Measurements from ENCODE around the gene BRSK1.

Gene BRSK1

DNA sequence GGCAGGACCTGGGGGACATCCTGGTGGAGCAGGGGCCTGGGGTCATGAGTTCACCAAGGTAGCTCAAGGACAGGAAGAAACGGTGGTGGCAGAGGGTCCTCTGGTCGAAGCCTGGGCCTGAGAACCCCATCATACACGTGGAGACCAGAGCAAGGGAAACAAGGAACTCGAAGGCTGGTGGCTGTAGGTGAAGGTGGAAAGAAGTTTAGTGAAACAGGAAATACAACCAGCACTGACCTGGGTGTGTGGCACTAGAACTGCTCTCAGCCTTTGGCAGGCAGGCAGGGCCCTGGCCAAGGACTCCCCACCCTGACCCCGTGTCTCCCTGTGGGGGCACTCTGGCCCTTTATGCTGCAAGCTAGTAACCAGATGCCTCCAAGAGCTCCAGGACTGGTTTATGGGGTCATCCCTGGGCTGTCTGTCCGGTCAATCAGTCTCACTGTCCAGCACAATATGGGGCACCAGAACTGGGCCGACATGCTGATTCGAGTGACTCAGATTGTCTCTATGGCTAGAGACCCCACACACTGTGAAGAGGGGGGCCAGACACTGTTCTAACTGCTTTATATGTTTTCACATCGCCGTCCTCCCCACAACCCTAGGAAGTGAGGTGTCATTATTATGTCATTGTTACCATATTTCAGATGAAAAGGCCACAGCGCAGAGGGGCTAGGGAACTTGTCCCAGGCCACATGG lies 67.0 kb downstream of the BRSK1 start:
- H3K4me3 ChIP-seq (ENCODE audit: low read depth, low read length), result no peak overlapping the region
- TF ChIP-seq, protein P1, sequence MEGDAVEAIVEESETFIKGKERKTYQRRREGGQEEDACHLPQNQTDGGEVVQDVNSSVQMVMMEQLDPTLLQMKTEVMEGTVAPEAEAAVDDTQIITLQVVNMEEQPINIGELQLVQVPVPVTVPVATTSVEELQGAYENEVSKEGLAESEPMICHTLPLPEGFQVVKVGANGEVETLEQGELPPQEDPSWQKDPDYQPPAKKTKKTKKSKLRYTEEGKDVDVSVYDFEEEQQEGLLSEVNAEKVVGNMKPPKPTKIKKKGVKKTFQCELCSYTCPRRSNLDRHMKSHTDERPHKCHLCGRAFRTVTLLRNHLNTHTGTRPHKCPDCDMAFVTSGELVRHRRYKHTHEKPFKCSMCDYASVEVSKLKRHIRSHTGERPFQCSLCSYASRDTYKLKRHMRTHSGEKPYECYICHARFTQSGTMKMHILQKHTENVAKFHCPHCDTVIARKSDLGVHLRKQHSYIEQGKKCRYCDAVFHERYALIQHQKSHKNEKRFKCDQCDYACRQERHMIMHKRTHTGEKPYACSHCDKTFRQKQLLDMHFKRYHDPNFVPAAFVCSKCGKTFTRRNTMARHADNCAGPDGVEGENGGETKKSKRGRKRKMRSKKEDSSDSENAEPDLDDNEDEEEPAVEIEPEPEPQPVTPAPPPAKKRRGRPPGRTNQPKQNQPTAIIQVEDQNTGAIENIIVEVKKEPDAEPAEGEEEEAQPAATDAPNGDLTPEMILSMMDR (conservative IDR thresholded peaks at IDR 0.05; ENCODE audit: low read depth, low read length), result no peak

DNA sequence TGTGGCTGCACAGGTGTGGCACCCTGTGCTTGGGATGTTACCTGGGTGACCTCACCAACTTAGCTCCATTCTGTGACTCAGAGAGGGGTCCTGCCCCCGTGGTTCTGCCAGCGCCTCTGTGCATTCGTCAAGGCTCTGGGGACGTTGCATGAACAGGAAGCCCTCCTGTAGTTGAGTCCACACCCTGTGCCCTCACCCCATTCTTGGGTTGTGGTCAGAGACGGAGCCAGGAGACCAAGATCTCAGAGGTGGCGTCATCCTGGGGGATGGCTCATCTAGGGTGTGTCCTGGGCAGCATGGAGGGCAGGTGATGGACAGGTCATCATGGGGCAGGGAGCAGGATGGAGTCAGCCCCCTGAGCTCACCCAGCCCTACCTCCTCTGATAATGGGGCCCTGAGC lies 68.2 kb downstream of the BRSK1 start:
- no peak for DNase-seq (ENCODE audit: low read depth)
- TF ChIP-seq, protein P1 (conservative IDR thresholded peaks at IDR 0.05; ENCODE audit: low read depth, low read length), result no peak
- no peak overlapping the region for H3K4me3 ChIP-seq (ENCODE audit: low read depth, low read length)

More for the DNA sequence above, 67.0 kb downstream of the BRSK1 start:
- no peak for DNase-seq (ENCODE audit: low read depth)

DNA sequence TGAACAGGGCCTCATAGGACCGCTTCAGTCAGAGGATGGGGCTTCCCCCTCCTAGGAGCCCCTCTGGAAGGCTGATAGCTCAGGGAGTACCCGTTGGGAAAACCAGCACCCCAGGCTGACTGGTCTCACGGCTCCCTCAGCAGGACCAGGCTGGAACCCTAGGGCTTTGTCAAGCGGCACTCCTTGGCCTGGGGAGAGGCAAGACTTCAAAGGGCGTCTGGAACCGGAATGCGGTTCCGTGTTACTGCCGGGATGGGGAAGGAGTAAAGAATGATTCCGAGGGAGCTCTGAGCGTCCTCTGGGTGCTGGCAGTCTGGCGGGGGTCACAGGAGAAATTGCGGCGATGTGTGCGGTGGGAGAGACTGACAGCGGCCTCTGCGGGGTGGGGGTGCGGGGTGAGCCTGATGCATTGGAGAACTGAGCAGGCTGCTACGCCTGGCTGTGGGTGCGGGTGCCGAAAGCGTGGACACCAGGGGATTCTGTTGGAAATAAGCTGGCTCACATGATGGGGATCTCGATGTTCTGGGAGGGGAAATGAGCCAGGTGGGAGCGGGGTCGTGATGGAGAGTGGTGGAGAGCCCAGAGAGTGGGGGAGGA lies 68.8 kb downstream of the BRSK1 start:
- TF ChIP-seq, protein P1 (conservative IDR thresholded peaks at IDR 0.05; ENCODE audit: low read depth, low read length), result no peak
- DNase-seq (ENCODE audit: low read depth), result no peak
- no peak overlapping the region for H3K4me3 ChIP-seq (ENCODE audit: low read depth, low read length)

GRCh38 chr19:55353356-55353802 lies 69.6 kb downstream of the BRSK1 start:
- DNase-seq (ENCODE audit: low read depth), result no peak
- peak overlapping the region; percentile 59 for H3K4me3 ChIP-seq (ENCODE audit: low read depth, low read length)
- TF ChIP-seq, protein P1 (conservative IDR thresholded peaks at IDR 0.05; ENCODE audit: low read depth, low read length), result no peak

GRCh38 chr19:55353803-55354697 lies 70.3 kb downstream of the BRSK1 start:
- peak; percentile 61 for DNase-seq (ENCODE audit: low read depth)
- peak overlapping the region; percentile 59 for H3K4me3 ChIP-seq (ENCODE audit: low read depth, low read length)
- TF ChIP-seq, protein P1 (conservative IDR thresholded peaks at IDR 0.05; ENCODE audit: low read depth, low read length), result no peak

DNA sequence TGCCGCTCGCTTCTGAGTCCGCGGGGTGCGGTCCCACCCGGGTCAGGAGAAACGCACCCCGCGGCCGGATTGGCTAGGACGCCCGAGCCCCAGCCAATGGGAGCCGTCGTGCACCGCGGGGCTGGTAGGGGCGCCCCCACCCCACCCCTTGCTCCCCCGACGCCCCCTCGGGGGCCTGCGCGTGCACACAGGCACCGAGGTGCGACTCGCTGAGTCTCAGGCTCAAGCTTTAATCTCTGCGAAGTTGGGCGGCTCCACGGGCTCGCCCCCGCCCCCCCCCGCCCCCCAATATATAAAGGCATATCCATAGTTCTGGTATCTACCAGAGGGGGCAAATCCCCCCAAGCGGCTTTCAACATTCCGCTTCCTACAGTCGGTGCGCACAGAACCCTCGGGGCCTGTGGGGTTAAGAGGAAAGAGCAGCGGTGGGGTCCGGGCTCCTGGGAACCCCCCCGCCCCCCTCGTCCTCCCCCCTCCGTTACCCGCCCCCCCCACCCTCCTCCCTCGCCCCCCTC lies 71.0 kb downstream of the BRSK1 start, which contains the start of gene COX6B2:
COX6B2 (minus strand) TSS at position 22 of the 515 bp plus-strand sequence. CDS start 198 bp downstream, outside the sequence.
- peak within 1 kb of the TSS; percentile 59 for H3K4me3 ChIP-seq (ENCODE audit: low read depth, low read length)
- TF ChIP-seq, protein P1 (conservative IDR thresholded peaks at IDR 0.05; ENCODE audit: low read depth, low read length), result no peak
- DNase-seq (ENCODE audit: low read depth), result no peak

Data from choroid plexus epithelial cell (primary cell).